GM10847 (cell line): ENCODE results near the gene SLC49A4.

Experiments used
- POLR2A ChIP-seq: IDR thresholded peaks from 2 replicates; pipeline ENCODE4 v1.6.1; 2011; ENCODE audit not compliant: insufficient read length; ENCODE audit errors: extremely low read depth

The SLC49A4 gene

DNA sequence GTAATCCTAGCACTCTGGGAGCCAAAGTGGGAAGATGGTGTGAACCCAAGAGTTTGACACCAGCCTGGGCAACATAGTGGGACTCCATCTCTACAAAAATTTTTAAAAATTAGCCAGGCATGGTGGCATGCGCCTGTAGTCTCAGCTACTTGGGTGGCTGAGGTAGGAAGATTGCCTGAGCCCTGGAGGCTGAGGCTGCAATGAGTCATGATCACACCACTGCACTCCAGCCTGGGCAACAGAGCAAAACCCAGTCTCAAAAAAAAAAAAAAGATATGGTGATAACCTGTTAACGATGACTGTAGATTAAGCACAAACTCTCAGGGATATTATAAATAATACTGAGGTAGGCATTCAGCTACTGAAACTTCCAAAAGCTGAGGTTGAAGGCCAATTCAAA is 107.5 kb downstream of the SLC49A4 start:
- no peak for TF ChIP-seq POLR2A

DNA sequence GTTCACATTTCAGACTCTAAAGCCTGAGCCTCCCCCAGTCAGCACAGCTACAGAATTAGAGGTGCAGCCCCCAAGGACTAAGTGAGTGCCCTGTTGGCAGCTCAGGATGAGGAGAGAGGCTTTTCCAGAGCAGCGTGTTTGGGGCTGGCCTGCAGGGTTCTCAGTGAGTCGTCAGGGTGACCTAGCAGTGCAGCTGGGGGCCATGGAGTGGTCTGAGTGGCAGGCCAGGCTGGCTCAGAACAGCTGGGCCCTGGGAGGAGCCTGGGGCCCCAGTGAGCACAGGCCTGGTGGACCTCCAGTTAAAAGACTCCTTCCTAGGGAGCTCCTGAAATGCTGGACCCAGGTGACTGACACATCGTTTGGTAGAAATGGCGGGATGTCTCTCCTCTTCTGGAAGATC is 108.3 kb downstream of the SLC49A4 start:
- TF ChIP-seq POLR2A = no peak

DNA sequence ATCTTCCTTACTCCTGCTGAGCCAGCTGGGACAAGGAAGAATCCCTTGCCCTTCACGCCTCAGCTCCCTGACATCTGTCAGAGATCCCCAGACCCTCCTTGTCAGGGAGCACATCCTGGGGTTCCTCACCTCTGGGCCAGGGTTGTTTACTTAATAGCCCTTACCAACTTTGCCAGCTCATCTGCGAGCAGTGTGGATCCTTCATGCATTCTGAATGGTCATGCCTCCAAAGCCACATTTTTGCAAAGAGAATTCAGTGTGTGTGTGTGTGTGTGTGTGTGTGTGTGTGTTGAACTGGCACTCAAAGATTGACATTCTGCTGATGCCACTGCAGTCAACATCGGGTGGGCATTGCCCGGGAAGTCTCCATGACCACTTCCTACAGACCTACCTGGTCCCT is 112.6 kb downstream of the SLC49A4 start:
- TF ChIP-seq POLR2A = no peak

DNA sequence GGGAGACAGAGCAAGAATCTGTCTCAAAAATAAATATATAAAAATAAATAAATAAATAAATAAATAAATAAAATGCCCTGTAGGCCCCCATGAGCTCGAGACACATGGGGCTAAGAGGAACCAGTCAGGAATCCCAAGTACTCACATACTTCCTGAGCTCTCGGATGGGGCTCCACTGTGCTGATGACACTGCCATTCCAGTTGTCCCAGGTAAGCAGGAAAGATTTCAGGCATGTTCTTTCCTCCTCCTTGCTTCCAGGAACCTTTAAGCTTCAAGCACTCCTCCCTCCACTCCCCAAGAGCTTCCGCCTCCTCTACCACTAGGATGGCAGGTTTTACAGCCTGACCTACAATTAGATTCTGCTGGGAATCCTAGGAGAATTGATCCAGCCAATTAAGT is 113.4 kb downstream of the SLC49A4 start:
- no peak for TF ChIP-seq POLR2A

GRCh38 chr3:122911901-122912300 is 117.0 kb downstream of the SLC49A4 start:
- no peak for TF ChIP-seq POLR2A

DNA sequence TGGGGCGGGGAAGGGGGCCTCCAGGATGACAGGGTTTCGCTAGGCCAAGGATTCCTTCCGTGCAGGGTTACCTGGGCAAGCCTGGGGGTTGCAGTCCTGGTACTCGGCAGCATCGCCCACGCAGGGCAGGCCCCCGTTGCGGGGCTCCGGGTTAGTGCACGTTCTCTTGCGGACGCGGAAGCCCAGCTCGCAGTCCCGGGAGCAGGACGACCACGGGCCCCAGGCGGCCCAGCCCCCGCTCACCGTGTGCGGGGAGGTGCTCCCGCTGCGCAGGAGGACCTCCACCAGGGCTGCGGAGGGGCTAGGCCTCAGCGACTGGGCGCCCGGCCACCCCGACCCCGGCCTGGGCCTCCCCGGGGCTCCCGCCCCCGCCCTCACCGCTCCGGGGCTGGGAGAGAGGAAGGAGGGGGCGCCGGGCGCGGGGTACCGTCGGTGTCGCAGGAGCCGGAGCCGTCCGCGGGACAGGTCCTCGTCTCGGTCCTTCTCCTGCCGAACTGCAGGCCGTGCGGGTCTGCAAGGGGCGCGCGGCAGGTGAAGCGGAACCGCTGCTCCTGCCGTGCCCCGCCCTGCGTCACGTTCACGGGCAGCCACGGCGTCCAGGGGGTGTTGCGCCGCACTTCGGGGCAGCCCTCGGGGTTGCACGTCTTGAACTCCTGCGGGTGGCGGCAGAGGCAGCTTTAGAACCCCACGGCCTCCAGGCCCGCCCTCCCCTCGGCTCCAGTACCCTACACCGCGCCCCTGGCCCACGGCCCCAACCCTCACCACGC is 118.1 kb downstream of the SLC49A4 start:
- TF ChIP-seq POLR2A = no peak

- no peak for TF ChIP-seq POLR2A
Measured at GRCh38 chr3:122913539-122914100, 118.8 kb downstream of the SLC49A4 start.

DNA sequence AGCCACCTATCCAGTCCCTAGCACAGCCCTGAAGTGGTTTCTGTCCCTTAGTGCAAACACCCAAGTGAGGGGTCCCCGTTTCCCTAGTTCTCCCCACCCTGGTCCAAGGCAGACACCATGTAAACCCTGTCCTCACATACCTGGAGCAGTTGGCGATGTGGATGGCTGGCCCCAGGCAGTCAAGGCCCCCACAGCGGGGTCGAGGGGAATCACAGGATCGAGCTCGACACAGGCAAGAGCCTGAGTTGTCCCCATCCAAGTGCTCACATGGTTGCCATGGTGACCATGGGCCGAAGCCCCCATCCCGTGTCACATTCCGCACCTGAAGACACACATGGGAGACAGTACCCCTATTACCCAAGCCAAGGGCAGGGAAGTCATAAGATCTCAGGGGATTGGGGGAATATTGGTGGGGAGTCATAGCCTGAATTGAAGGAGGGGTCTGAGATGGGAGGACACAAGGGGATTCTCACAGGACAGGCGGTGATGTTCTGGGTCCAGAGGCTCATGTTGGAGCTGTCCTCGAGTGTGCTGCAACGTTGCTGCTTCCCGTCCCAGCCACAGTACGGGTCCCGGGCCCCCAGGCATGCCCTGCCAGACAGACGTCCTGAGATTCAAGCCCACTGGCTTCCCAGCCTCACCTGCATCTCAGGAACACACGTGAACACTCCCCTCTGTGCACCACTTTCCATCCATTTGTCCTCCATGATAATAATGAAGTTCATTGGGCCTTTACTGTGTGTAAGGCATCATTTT is 120.6 kb downstream of the SLC49A4 start:
- no peak for TF ChIP-seq POLR2A

DNA sequence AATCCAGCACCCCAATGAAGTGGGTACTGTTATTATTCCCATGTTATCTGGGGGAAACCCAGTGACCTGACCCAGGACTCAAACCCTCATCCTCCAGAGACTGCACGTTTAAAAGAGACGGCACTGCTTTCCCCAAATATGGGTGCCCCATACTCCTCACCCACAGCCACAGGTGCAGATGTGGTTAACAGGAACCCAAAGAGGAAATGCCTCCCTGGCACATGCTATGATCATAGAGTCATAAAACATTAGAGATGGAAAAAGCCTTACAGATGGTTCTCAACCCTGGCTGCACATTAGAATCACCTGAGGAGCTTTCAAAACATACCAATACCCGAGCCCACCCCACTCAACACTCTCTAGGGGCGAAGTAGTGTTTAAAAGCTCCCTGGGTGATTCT is 121.2 kb downstream of the SLC49A4 start:
- TF ChIP-seq POLR2A = no peak

- TF ChIP-seq POLR2A = no peak
Measured at GRCh38 chr3:122916580-122916979, 121.7 kb downstream of the SLC49A4 start.

- TF ChIP-seq POLR2A = no peak
Measured at GRCh38 chr3:122917412-122917811, 122.5 kb downstream of the SLC49A4 start.

GRCh38 chr3:122918576-122919290 is 123.9 kb downstream of the SLC49A4 start:
- TF ChIP-seq POLR2A = no peak

GRCh38 chr3:122919291-122919610 is 124.4 kb downstream of the SLC49A4 start:
- no peak for TF ChIP-seq POLR2A

DNA sequence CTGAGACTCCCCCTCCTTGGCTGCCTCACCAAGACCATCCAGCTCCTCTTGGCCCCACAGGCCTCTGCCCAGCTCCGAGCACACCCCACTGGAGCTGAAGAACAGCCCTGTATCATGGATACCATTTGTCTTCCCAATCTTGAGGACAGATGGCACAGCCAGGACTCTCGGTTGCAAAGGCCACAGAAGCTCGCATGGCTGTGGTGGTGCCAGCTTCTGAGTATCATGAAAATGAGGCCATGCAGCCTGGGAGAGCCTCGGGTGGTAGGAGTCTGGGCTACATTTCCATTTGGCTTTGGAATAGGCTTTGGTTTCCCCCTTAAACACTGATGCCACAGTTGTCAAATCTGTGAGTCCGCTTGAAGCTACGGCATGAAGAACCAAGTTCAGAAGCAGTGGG is 126.1 kb downstream of the SLC49A4 start:
- no peak for TF ChIP-seq POLR2A

- no peak for TF ChIP-seq POLR2A
Measured at GRCh38 chr3:122921791-122922651, 127.2 kb downstream of the SLC49A4 start.
